Measurements from ENCODE around the gene MMP28. TPM values are rescaled to one million over a fixed set of nuclear protein-coding genes. Genes with fewer than 3 reads are reported as not detected.

Gene MMP28
- total and polyA plus RNA-seq, 11 donors: 0.83 to 10.2 (median 2.5) TPM

GRCh38 chr17:35819455-35819854, 24.0 kb upstream of the MMP28 start:
- H3K27me3 ChIP-seq: no peaks in the 10 kb centered on the region
- TF ChIP-seq POLR2A (IDR thresholded peaks at IDR 0.05) (no peak), CTCF (IDR thresholded peaks at IDR 0.05) (no peak)
- no peaks in the 10 kb centered on the region for H3K9me3 ChIP-seq
- H3K27ac ChIP-seq: no peak overlapping the region
- ATAC-seq (no peak), DNase-seq (no peak)
- no peak overlapping the region for H3K4me3 ChIP-seq
- 71 to 89% (median 76%) methylated on average over 1 of the region's 1 CpG for WGBS, 4 donors
- peaks cover 0 to 85% (median 72%) of the 10 kb centered on the region in 9 donors for H3K36me3 ChIP-seq
- intact Hi-C loops (cut with DNase I): no loop called here
- peaks cover 0 to 23% (median 15%) of the 10 kb centered on the region in 12 donors for H3K4me1 ChIP-seq

- Histone ChIP-seq H3K36me3 (peaks cover 0 to 62% (median 54%) of the 10 kb centered on the region in 9 donors), H3K4me3 (no peak overlapping the region), H3K27me3 (no peaks in the 10 kb centered on the region), H3K27ac (no peak overlapping the region), H3K4me1 (peaks cover 0 to 34% (median 19%) of the 10 kb centered on the region in 12 donors), H3K9me3 (no peaks in the 10 kb centered on the region)
- intact Hi-C loops (cut with DNase I): no loop called here
- no peak for DNase-seq
- 78 to 93% (median 83%) methylated on average over 1 of the region's 1 CpG for WGBS, 4 donors
- TF ChIP-seq CTCF (IDR thresholded peaks at IDR 0.05): no peak
- TF ChIP-seq POLR2A (IDR thresholded peaks at IDR 0.05): no peak
- ATAC-seq: no peak
Measured at GRCh38 chr17:35817196-35817595, 21.8 kb upstream of the MMP28 start.

- Histone ChIP-seq H3K9me3 (no peaks in the 10 kb centered on the region), H3K36me3 (peaks cover 0 to 58% (median 49%) of the 10 kb centered on the region in 9 donors)
- peak in 1 of 4 donors; percentile 39 for ATAC-seq
Measured at GRCh38 chr17:35816723-35817122, 21.3 kb upstream of the MMP28 start.

GRCh38 chr17:35812456-35812855, 17.0 kb upstream of the MMP28 start:
- WGBS, 4 donors: 86 to 92% (median 91%) methylated on average over 5 of the region's 5 CpGs
- DNase-seq (no peak), ATAC-seq (no peak)
- Histone ChIP-seq H3K4me1 (peaks cover 0 to 63% (median 47%) of the 10 kb centered on the region in 12 donors), H3K4me3 (no peak overlapping the region), H3K27ac (no peak overlapping the region), H3K36me3 (peaks cover 0 to 15% (median 8%) of the 10 kb centered on the region in 9 donors), H3K9me3 (no peaks in the 10 kb centered on the region), H3K27me3 (no peaks in the 10 kb centered on the region)
- intact Hi-C loops (cut with DNase I): no loop called here
- TF ChIP-seq POLR2A (IDR thresholded peaks at IDR 0.05) (no peak), CTCF (IDR thresholded peaks at IDR 0.05) (no peak)

More at GRCh38 chr17:35816723-35817122, 21.3 kb upstream of the MMP28 start:
- DNase-seq: no peak
- Histone ChIP-seq H3K27me3 (no peaks in the 10 kb centered on the region), H3K4me1 (peaks cover 0 to 38% (median 23%) of the 10 kb centered on the region in 12 donors), H3K4me3 (no peak overlapping the region), H3K27ac (no peak overlapping the region)
- TF ChIP-seq POLR2A (IDR thresholded peaks at IDR 0.05): no peak
- 75 to 79% (median 77%) methylated on average over 5 of the region's 5 CpGs for WGBS, 4 donors
- intact Hi-C loops (cut with DNase I): no loop called here

- no peak for TF ChIP-seq POLR2A (IDR thresholded peaks at IDR 0.05)
- TF ChIP-seq CTCF (IDR thresholded peaks at IDR 0.05): no peak
- DNase-seq: no peak
- 80 to 86% (median 85%) methylated on average over 6 of the region's 6 CpGs for WGBS, 4 donors
- H3K27ac ChIP-seq: no peak overlapping the region
- ATAC-seq: no peak
- H3K27me3 ChIP-seq: no peaks in the 10 kb centered on the region
- H3K36me3 ChIP-seq: peaks cover 0 to 11% (median 7%) of the 10 kb centered on the region in 9 donors
- intact Hi-C loops (cut with DNase I): no loop called here
- H3K9me3 ChIP-seq: no peaks in the 10 kb centered on the region
- H3K4me3 ChIP-seq: peak overlapping the region in 1 of 12 donors; percentile 80
- H3K4me1 ChIP-seq: peaks cover 0 to 61% (median 41%) of the 10 kb centered on the region in 12 donors
Measured at GRCh38 chr17:35811759-35812158, 16.3 kb upstream of the MMP28 start.
